HCT116 (cell line): ENCODE results near the gene SEC22A. TPM values are rescaled to one million over a fixed set of nuclear protein-coding genes. Genes with fewer than 3 reads are reported as not detected.

ENCODE experiments used
- ATAC-seq: fragments of 200-7000 bp; cut with Tn5 transposase; 2 replicates; pipeline ENCODE4 v1.9.1; 2020; ENCODE audit warnings: mild to moderate bottlenecking, moderate library complexity
- BruUV-seq: library from RNA; stranded (reverse); fragments of 400-500 nt; replicated peaks from 2 replicates; lab custom pipeline; 2021; lab: Mats Ljungman, UMichigan
- CTCF ChIA-PET: fragments of 300-600 bp; sonication (Branson Sonifier 250); formaldehyde crosslinking; loops from one replicate; lab custom pipeline; 2021; ENCODE audit warnings: antibody characterized with exemption; lab: Charles Lee
- POLR2A ChIA-PET: fragments of 300-600, 350-600 bp; sonication (Branson Sonifier 250); formaldehyde crosslinking; loops from one replicate; lab custom pipeline; 2021; ENCODE audit warnings: antibody characterized with exemption; lab: Charles Lee
- RAD21 ChIA-PET, 2 experiments: fragments of 300-600 bp; sonication (Branson Sonifier 250); formaldehyde crosslinking; loops; one replicate each; lab custom pipeline; 2023; ENCODE audit warnings: low total read pairs in 2 of 2; ENCODE audit not compliant: uncharacterized antibody in 2 of 2, unreplicated experiment in 2 of 2, low non-redundant PET in 1 of 2; lab: Charles Lee
- DNase-seq: peaks from one replicate; pipeline ENCODE4 v3.0.0-alpha.2; 2010; ENCODE audit warnings: low read depth, low spot score
- H2AFZ ChIP-seq: fragments of 200-600 bp; shearing (Covaris generic), sonication (generic); 2 replicates; pipeline ENCODE4 v1.6.1; 2017; ENCODE audit warnings: low read depth, mixed run types, mixed read lengths, antibody characterized with exemption, low read length; ENCODE audit not compliant: poor library complexity, severe bottlenecking
- H3K27ac ChIP-seq: 2 replicates; pipeline ENCODE4 v1.5.1; 2012; ENCODE audit warnings: low read depth, low read length
- H3K27me3 ChIP-seq: fragments of 200-600 bp; sonication (generic); 2 replicates; pipeline ENCODE4 v1.6.1; 2016; ENCODE audit warnings: mixed run types, low read length, mixed read lengths; ENCODE audit not compliant: insufficient read depth
- H3K36me3 ChIP-seq, 2 experiments: fragments of 200-500 bp in 1 of 2; fragments of 200-600 bp in 1 of 2; sonication (Bioruptor generic) in 1 of 2; sonication (generic) in 1 of 2; 2 replicates each; pipeline versions ENCODE4 v1.5.1 to v1.6.1; 2014 to 2016; ENCODE audit warnings: low read length in 2 of 2, inconsistent platforms in 1 of 2, mixed read lengths in 1 of 2, mixed run types in 1 of 2; ENCODE audit not compliant: insufficient read depth in 2 of 2, control insufficient read depth in 1 of 2
- H3K4me1 ChIP-seq, 2 experiments: fragments of 200-600 bp in 1 of 2; sonication (generic) in 1 of 2; 2 replicates each; pipeline versions ENCODE4 v1.5.1 to v1.6.1; 2012 to 2017; ENCODE audit warnings: low read length in 2 of 2, inconsistent platforms in 1 of 2, mild to moderate bottlenecking in 1 of 2, mixed read lengths in 1 of 2, mixed run types in 1 of 2, moderate library complexity in 1 of 2; ENCODE audit not compliant: insufficient read depth in 2 of 2, control insufficient read depth in 1 of 2
- H3K4me2 ChIP-seq: fragments of 200-600 bp; sonication (generic); 2 replicates; pipeline ENCODE4 v1.6.1; 2017; ENCODE audit warnings: mixed run types, low read length, mixed read lengths
- H3K4me3 ChIP-seq, 2 experiments: fragments of 200-600 bp in 1 of 2; sonication (generic) in 1 of 2; replicated peaks in 1 of 2; 2 replicates each; pipeline ENCODE4 v1.5.1; 2011 to 2016; ENCODE audit warnings: low read length in 2 of 2, control low read depth in 1 of 2, low read depth in 1 of 2, mild to moderate bottlenecking in 1 of 2, mixed read lengths in 1 of 2, mixed run types in 1 of 2
- H3K79me2 ChIP-seq: fragments of 200-600 bp; sonication (generic); 2 replicates; pipeline ENCODE4 v1.6.1; 2017; ENCODE audit warnings: mild to moderate bottlenecking, mixed run types, low read length, moderate library complexity, mixed read lengths; ENCODE audit not compliant: insufficient read depth
- H3K9ac ChIP-seq: fragments of 200-600 bp; sonication (generic); 2 replicates; pipeline ENCODE4 v1.6.1; 2016; ENCODE audit warnings: low read length, mixed read lengths
- H3K9me2 ChIP-seq: fragments of 200-600 bp; sonication (generic), shearing (Covaris generic); 2 replicates; pipeline ENCODE4 v1.6.1; 2017; ENCODE audit warnings: mixed run types, mild to moderate bottlenecking, moderate library complexity; ENCODE audit not compliant: insufficient read depth
- H3K9me3 ChIP-seq, 2 experiments: fragments of 200-500 bp in 1 of 2; fragments of 200-600 bp in 1 of 2; sonication (Bioruptor generic) in 1 of 2; sonication (generic) in 1 of 2; 2 replicates each; pipeline ENCODE4 v1.6.1; 2014 to 2017; ENCODE audit warnings: low read length in 2 of 2, mixed read lengths in 2 of 2, inconsistent platforms in 1 of 2, low read depth in 1 of 2, mild to moderate bottlenecking in 1 of 2, mixed run types in 1 of 2, moderate library complexity in 1 of 2; ENCODE audit not compliant: control insufficient read depth in 1 of 2, insufficient read depth in 1 of 2
- H4K20me1 ChIP-seq: fragments of 200-600 bp; sonication (generic), shearing (Covaris generic); 2 replicates; pipeline ENCODE4 v1.6.1; 2017; ENCODE audit warnings: mixed run types, mild to moderate bottlenecking, moderate library complexity; ENCODE audit not compliant: insufficient read depth
- CBX3 ChIP-seq: IDR thresholded peaks from 2 replicates; pipeline ENCODE4 v1.6.1; 2012; ENCODE audit warnings: low read depth
- CEBPB ChIP-seq: IDR thresholded peaks from 2 replicates; pipeline ENCODE4 v1.6.1; 2012; ENCODE audit warnings: low read depth
- FOSL1 ChIP-seq: IDR thresholded peaks from 2 replicates; pipeline ENCODE4 v1.6.1; 2012; ENCODE audit warnings: low read depth
- JUND ChIP-seq: IDR thresholded peaks from 2 replicates; pipeline ENCODE4 v1.6.1; 2012
- POLR2AphosphoS5 ChIP-seq: IDR thresholded peaks from 2 replicates; pipeline ENCODE4 v1.6.1; 2011; ENCODE audit warnings: mild to moderate bottlenecking, low read depth, low read length, moderate library complexity
- RAD21 ChIP-seq: IDR thresholded peaks from 2 replicates; pipeline ENCODE4 v1.6.1; 2012; ENCODE audit warnings: low read depth, mild to moderate bottlenecking
- SIN3A ChIP-seq: IDR thresholded peaks from 2 replicates; pipeline ENCODE4 v1.6.1; 2012; ENCODE audit warnings: low read depth
- ZFX ChIP-seq: fragments of 450-650 bp; IDR thresholded peaks from 2 replicates; pipeline ENCODE4 v1.6.1; 2017
- intact Hi-C: fragments of 100-400 bp; cut with micrococcal nuclease; formaldehyde crosslinking; loops from 2 replicates; pipeline ENCODE4 v1.10.0; 2022
- total RNA-seq: library from RNA; stranded (reverse); gene quantifications from one replicate; pipeline ENCODE4 v1.2.1, GENCODE V29; 2021; ENCODE audit not compliant: unreplicated experiment
- TF ChIP-seq, protein P1 (sequence below): IDR thresholded peaks from 2 replicates; pipeline ENCODE4 v1.6.1; 2011; ENCODE audit warnings: mild to moderate bottlenecking, low read length, moderate library complexity; ENCODE audit not compliant: insufficient replicate concordance; ENCODE audit errors: extremely low read depth

The SEC22A gene
- total RNA-seq, 1 experiment from 2014 or later, result 10.6 TPM

DNA sequence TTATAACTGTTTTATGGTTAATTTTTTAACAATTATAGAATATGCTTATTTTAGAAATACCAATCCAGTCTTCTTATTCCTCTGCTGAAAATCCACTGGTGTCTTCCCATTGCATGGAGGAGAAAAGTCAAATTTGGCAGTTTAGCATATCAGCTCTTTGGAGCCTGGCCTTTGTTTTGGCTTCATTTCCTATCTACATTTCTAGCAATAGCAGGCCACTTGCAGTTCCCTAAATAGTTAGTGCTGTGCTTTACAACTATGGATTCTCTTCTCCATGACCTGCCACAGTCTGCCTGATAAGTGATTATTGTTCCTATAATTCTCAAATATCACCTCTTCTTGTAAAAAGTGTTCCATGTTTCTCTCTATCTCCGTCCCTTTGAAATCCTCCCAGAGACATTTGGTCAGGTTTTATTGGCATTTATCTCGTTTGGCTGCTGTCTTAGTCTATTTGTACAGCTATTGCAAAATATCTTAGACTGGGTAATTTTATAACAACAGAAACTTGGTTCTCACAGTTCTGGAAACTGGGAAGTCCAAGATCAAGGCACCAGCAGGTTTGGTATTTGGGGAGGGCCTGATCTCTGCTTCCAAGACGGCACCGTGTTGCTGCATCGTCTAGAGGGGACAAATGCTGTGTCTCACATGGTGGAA lies 8.2 kb upstream of the SEC22A start:
- Histone ChIP-seq H3K4me3 (no peak overlapping the region), H3K79me2 (no peaks in the 10 kb centered on the region), H4K20me1 (no peaks in the 10 kb centered on the region), H3K9ac (no peak overlapping the region), H3K9me2 (no peaks in the 10 kb centered on the region), H3K27ac (no peak overlapping the region), H3K4me1 (no peaks in the 10 kb centered on the region), H2AFZ (no peak overlapping the region), H3K9me3 (no peaks in the 10 kb centered on the region), H3K4me2 (no peak overlapping the region), H3K36me3 (no peaks in the 10 kb centered on the region), H3K27me3 (no peaks in the 10 kb centered on the region)
- ChIA-PET POLR2A (interaction anchor here (0.6 kb wide), 1 partner anchor 255 kb away, joined by 5 read pairs; the partner anchor contains the start of gene ADCY5), RAD21 (no interaction called here)
- no peak for ATAC-seq
- DNase-seq, result no peak
- no TSS peak for BruUV-seq
- intact Hi-C loops, result no loop called here
- TF ChIP-seq, protein P1, sequence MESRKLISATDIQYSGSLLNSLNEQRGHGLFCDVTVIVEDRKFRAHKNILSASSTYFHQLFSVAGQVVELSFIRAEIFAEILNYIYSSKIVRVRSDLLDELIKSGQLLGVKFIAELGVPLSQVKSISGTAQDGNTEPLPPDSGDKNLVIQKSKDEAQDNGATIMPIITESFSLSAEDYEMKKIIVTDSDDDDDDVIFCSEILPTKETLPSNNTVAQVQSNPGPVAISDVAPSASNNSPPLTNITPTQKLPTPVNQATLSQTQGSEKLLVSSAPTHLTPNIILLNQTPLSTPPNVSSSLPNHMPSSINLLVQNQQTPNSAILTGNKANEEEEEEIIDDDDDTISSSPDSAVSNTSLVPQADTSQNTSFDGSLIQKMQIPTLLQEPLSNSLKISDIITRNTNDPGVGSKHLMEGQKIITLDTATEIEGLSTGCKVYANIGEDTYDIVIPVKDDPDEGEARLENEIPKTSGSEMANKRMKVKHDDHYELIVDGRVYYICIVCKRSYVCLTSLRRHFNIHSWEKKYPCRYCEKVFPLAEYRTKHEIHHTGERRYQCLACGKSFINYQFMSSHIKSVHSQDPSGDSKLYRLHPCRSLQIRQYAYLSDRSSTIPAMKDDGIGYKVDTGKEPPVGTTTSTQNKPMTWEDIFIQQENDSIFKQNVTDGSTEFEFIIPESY, result no peak
- TF ChIP-seq SIN3A (no peak), CEBPB (no peak), POLR2AphosphoS5 (no peak), FOSL1 (no peak), ZFX (no peak), RAD21 (no peak), CBX3 (no peak), JUND (no peak)
- TF ChIP-seq, all 23 proteins: peak for 0
- CTCF ChIA-PET, result no interaction called here
